HG03175 (cell line): Measurements from ENCODE around the gene TENM4.

Source experiments
- ATAC-seq: cut with Tn5 transposase; IDR thresholded peaks from one replicate; pipeline ENCODE4 v1.9.1; 2021; ENCODE audit warnings: mild to moderate bottlenecking, moderate library complexity; ENCODE audit not compliant: unreplicated experiment

Gene TENM4

GRCh38 chr11:79042824-79043223 is 398.0 kb downstream of the TENM4 start:
- ATAC-seq = no peak

GRCh38 chr11:79040348-79040747 is 400.5 kb downstream of the TENM4 start:
- ATAC-seq = no peak

- ATAC-seq = no peak
Measured at GRCh38 chr11:79039122-79039521, 401.7 kb downstream of the TENM4 start.

- ATAC-seq = no peak
Measured at GRCh38 chr11:79035881-79036280, 404.9 kb downstream of the TENM4 start.

- no peak for ATAC-seq
Measured at GRCh38 chr11:79033833-79034232, 407.0 kb downstream of the TENM4 start.

- ATAC-seq = no peak
Measured at GRCh38 chr11:79030448-79030847, 410.4 kb downstream of the TENM4 start.

- no peak for ATAC-seq
Measured at GRCh38 chr11:79028225-79028624, 412.6 kb downstream of the TENM4 start.

- peak; percentile 66 for ATAC-seq
Measured at GRCh38 chr11:79026803-79027445, 413.9 kb downstream of the TENM4 start.

GRCh38 chr11:79025622-79026021 is 415.2 kb downstream of the TENM4 start:
- no peak for ATAC-seq

- no peak for ATAC-seq
Measured at GRCh38 chr11:79025097-79025496, 415.7 kb downstream of the TENM4 start.

- no peak for ATAC-seq
Measured at GRCh38 chr11:79022265-79022664, 418.6 kb downstream of the TENM4 start.

- ATAC-seq = no peak
Measured at GRCh38 chr11:79021601-79022000, 419.2 kb downstream of the TENM4 start.

GRCh38 chr11:79019975-79020374 is 420.9 kb downstream of the TENM4 start:
- no peak for ATAC-seq

- ATAC-seq = no peak
Measured at GRCh38 chr11:79019277-79019676, 421.6 kb downstream of the TENM4 start.

GRCh38 chr11:79018371-79018849 is 422.4 kb downstream of the TENM4 start:
- no peak for ATAC-seq

GRCh38 chr11:79017811-79018210 is 423.0 kb downstream of the TENM4 start:
- ATAC-seq = no peak

- ATAC-seq = no peak
Measured at GRCh38 chr11:79013509-79013908, 427.3 kb downstream of the TENM4 start.

GRCh38 chr11:79011357-79011756 is 429.5 kb downstream of the TENM4 start:
- ATAC-seq = no peak

- ATAC-seq = no peak
Measured at GRCh38 chr11:79007771-79008402, 432.9 kb downstream of the TENM4 start.

- no peak for ATAC-seq
Measured at GRCh38 chr11:79006854-79007253, 434.0 kb downstream of the TENM4 start.

- no peak for ATAC-seq
Measured at GRCh38 chr11:78996007-78996406, 444.8 kb downstream of the TENM4 start.

GRCh38 chr11:78995171-78995570 is 445.7 kb downstream of the TENM4 start:
- no peak for ATAC-seq
